ENCODE measurements around the gene ARHGAP27.
"Not testable (repeated sequence)": the region's sequence is repeated elsewhere in the genome, so short reads cannot be mapped to it uniquely, and the experiment has no call there.

GRCh38 chr17:45443371-45444260, 10.9 kb upstream of the ARHGAP27 start:
- not testable (repeated sequence) for TF ChIP-seq SUZ12 (IDR thresholded peaks at IDR 0.05; ENCODE audit: extremely low read depth, insufficient read depth, insufficient read length); ZNF274 (IDR thresholded peaks at IDR 0.05; ENCODE audit: low read depth, low read length)
